Measurements from ENCODE around the gene SMYD3. TPM values are rescaled to one million over a fixed set of nuclear protein-coding genes. Genes with fewer than 3 reads are reported as not detected.
A peak's percentile ranks its signal among the peaks of the same experiment; 100 is the strongest.

The SMYD3 gene
- total RNA-seq, 1 donor: 171 TPM

- Histone ChIP-seq H2AFZ (ENCODE audit: low read length) (no peak overlapping the region), H3K79me2 (ENCODE audit: insufficient read depth, low read length) (peaks cover 17% of the 10 kb centered on the region), H3K36me3 (ENCODE audit: insufficient read depth, low read length) (no peaks in the 10 kb centered on the region), H3K4me1 (ENCODE audit: insufficient read depth, low read length) (peaks cover 6% of the 10 kb centered on the region), H3K4me3 (ENCODE audit: insufficient read depth, low read length) (no peak overlapping the region), H3K27ac (ENCODE audit: low read depth, low read length) (no peak overlapping the region), H3K27me3 (ENCODE audit: insufficient read depth, low read length) (no peaks in the 10 kb centered on the region), H3K9me3 (ENCODE audit: low read depth, low read length) (no peaks in the 10 kb centered on the region), H4K20me1 (ENCODE audit: insufficient read depth, low read length) (no peaks in the 10 kb centered on the region), H3K4me2 (ENCODE audit: insufficient read depth, low read length) (no peak overlapping the region)
- no peak for DNase-seq (ENCODE audit: insufficient read length, low spot score, missing footprints)
- no peak for TF ChIP-seq CTCF (IDR thresholded peaks at IDR 0.05; ENCODE audit: extremely low read depth, low read depth, low read length)
Measured at GRCh38 chr1:246508897-246509688, 2.0 kb upstream of the SMYD3 start.

GRCh38 chr1:246506367-246506673 lies 759 bp downstream of the SMYD3 start:
- H3K36me3 ChIP-seq (ENCODE audit: insufficient read depth, low read length): peaks cover 3% of the 10 kb centered on the region
- no peak for TF ChIP-seq CTCF (IDR thresholded peaks at IDR 0.05; ENCODE audit: extremely low read depth, low read depth, low read length)
- peaks cover 30% of the 10 kb centered on the region for H3K79me2 ChIP-seq (ENCODE audit: insufficient read depth, low read length)
- H2AFZ ChIP-seq (ENCODE audit: low read length): peak overlapping the region; percentile 75
- DNase-seq (ENCODE audit: insufficient read length, low spot score, missing footprints): peak; percentile 61
- no peaks in the 10 kb centered on the region for H3K9me3 ChIP-seq (ENCODE audit: low read depth, low read length)
- no peaks in the 10 kb centered on the region for H4K20me1 ChIP-seq (ENCODE audit: insufficient read depth, low read length)
- H3K4me3 ChIP-seq (ENCODE audit: insufficient read depth, low read length): peak overlapping the region; percentile 95
- peak overlapping the region; percentile 5 for H3K27ac ChIP-seq (ENCODE audit: low read depth, low read length)
- peaks cover 17% of the 10 kb centered on the region for H3K4me1 ChIP-seq (ENCODE audit: insufficient read depth, low read length)
- H3K4me2 ChIP-seq (ENCODE audit: insufficient read depth, low read length): peak overlapping the region; percentile 99
- no peaks in the 10 kb centered on the region for H3K27me3 ChIP-seq (ENCODE audit: insufficient read depth, low read length)

GRCh38 chr1:246503341-246503740 lies 3.7 kb downstream of the SMYD3 start:
- no peak for TF ChIP-seq CTCF (IDR thresholded peaks at IDR 0.05; ENCODE audit: extremely low read depth, low read depth, low read length)
- Histone ChIP-seq H3K4me2 (ENCODE audit: insufficient read depth, low read length) (no peak overlapping the region), H3K27me3 (ENCODE audit: insufficient read depth, low read length) (no peaks in the 10 kb centered on the region), H3K4me3 (ENCODE audit: insufficient read depth, low read length) (no peak overlapping the region), H3K79me2 (ENCODE audit: insufficient read depth, low read length) (peaks cover 44% of the 10 kb centered on the region), H3K36me3 (ENCODE audit: insufficient read depth, low read length) (peaks cover 3% of the 10 kb centered on the region), H2AFZ (ENCODE audit: low read length) (no peak overlapping the region), H4K20me1 (ENCODE audit: insufficient read depth, low read length) (no peaks in the 10 kb centered on the region), H3K27ac (ENCODE audit: low read depth, low read length) (no peak overlapping the region), H3K4me1 (ENCODE audit: insufficient read depth, low read length) (peaks cover 17% of the 10 kb centered on the region), H3K9me3 (ENCODE audit: low read depth, low read length) (no peaks in the 10 kb centered on the region)
- DNase-seq (ENCODE audit: insufficient read length, low spot score, missing footprints): no peak

GRCh38 chr1:246497331-246497915 lies 9.7 kb downstream of the SMYD3 start:
- H3K79me2 ChIP-seq (ENCODE audit: insufficient read depth, low read length): peaks cover 28% of the 10 kb centered on the region
- no peak overlapping the region for H3K4me2 ChIP-seq (ENCODE audit: insufficient read depth, low read length)
- DNase-seq (ENCODE audit: insufficient read length, low spot score, missing footprints): no peak
- H3K27me3 ChIP-seq (ENCODE audit: insufficient read depth, low read length): no peaks in the 10 kb centered on the region
- H3K4me1 ChIP-seq (ENCODE audit: insufficient read depth, low read length): peaks cover 4% of the 10 kb centered on the region
- peak; percentile 74 for TF ChIP-seq CTCF (IDR thresholded peaks at IDR 0.05; ENCODE audit: extremely low read depth, low read depth, low read length)
- H4K20me1 ChIP-seq (ENCODE audit: insufficient read depth, low read length): no peaks in the 10 kb centered on the region
- H3K9me3 ChIP-seq (ENCODE audit: low read depth, low read length): no peaks in the 10 kb centered on the region
- no peak overlapping the region for H3K27ac ChIP-seq (ENCODE audit: low read depth, low read length)
- no peaks in the 10 kb centered on the region for H3K36me3 ChIP-seq (ENCODE audit: insufficient read depth, low read length)
- H2AFZ ChIP-seq (ENCODE audit: low read length): no peak overlapping the region
- H3K4me3 ChIP-seq (ENCODE audit: insufficient read depth, low read length): no peak overlapping the region
